MM.1S (cell line): ENCODE results near the gene PDE11A.

Experiments used
- DNase-seq: peaks from one replicate; pipeline ENCODE4 v3.0.0-alpha.2; 2015
- H2AFZ ChIP-seq: fragments of 300-600 bp; sonication (generic); 2 replicates; pipeline ENCODE4 v1.6.0; 2016; ENCODE audit warnings: antibody characterized with exemption, low read length
- H3F3A ChIP-seq: fragments of 300-600 bp; sonication (generic); 2 replicates; pipeline ENCODE4 v1.6.1; 2016; ENCODE audit warnings: mild to moderate bottlenecking, antibody characterized with exemption, low read length, moderate library complexity, mixed read lengths; ENCODE audit not compliant: insufficient read depth
- H3K27ac ChIP-seq: fragments of 300-600 bp; sonication (generic); 2 replicates; pipeline ENCODE4 v1.5.1; 2016; ENCODE audit warnings: mild to moderate bottlenecking, low read length
- H3K27me3 ChIP-seq: fragments of 300-600 bp; sonication (generic); replicated peaks from 2 replicates; pipeline ENCODE4 v1.6.0; 2016; ENCODE audit warnings: low read length; ENCODE audit not compliant: insufficient read depth
- H3K36me3 ChIP-seq: fragments of 300-600 bp; sonication (generic); replicated peaks from 2 replicates; pipeline ENCODE4 v1.6.1; 2016; ENCODE audit warnings: mild to moderate bottlenecking, low read length, mixed read lengths; ENCODE audit not compliant: insufficient read depth
- H3K4me1 ChIP-seq: fragments of 300-600 bp; sonication (generic); 2 replicates; pipeline ENCODE4 v1.6.1; 2016; ENCODE audit warnings: low read length, mixed read lengths
- H3K4me2 ChIP-seq: fragments of 300-600 bp; sonication (generic); 2 replicates; pipeline ENCODE4 v1.6.0; 2016; ENCODE audit warnings: low read depth, low read length
- H3K4me3 ChIP-seq: fragments of 300-600 bp; sonication (generic); 2 replicates; pipeline ENCODE4 v1.5.1; 2016; ENCODE audit warnings: low read length, mixed read lengths
- H3K79me2 ChIP-seq: fragments of 300-600 bp; sonication (generic); 2 replicates; pipeline ENCODE4 v1.6.1; 2016; ENCODE audit warnings: mixed run types, low read length, mixed read lengths
- H3K9ac ChIP-seq: fragments of 300-600 bp; sonication (generic); 2 replicates; pipeline ENCODE4 v1.6.1; 2016; ENCODE audit warnings: low read length, mixed read lengths
- H3K9me2 ChIP-seq: fragments of 300-600 bp; sonication (generic); replicated peaks from 2 replicates; pipeline ENCODE4 v1.6.1; 2016; ENCODE audit warnings: mild to moderate bottlenecking, low read length, mixed read lengths; ENCODE audit not compliant: insufficient read depth
- H3K9me3 ChIP-seq: fragments of 300-600 bp; sonication (generic); replicated peaks from 2 replicates; pipeline ENCODE4 v1.6.1; 2016; ENCODE audit warnings: mild to moderate bottlenecking, low read length, mixed read lengths; ENCODE audit not compliant: insufficient read depth
- H4K20me1 ChIP-seq: fragments of 300-600 bp; sonication (generic); 2 replicates; pipeline ENCODE4 v1.6.1; 2016; ENCODE audit warnings: mild to moderate bottlenecking, low read length, moderate library complexity, mixed read lengths; ENCODE audit not compliant: insufficient read depth
- EZH2 ChIP-seq: fragments of 300-600 bp; sonication (generic); optimal IDR thresholded peaks from 2 replicates; pipeline ENCODE3; 2017; ENCODE audit warnings: low read depth, mild to moderate bottlenecking, antibody characterized with exemption, low read length, mixed read lengths
- EZH2phosphoT487 ChIP-seq: fragments of 300-600 bp; sonication (generic); IDR thresholded peaks from 2 replicates; pipeline ENCODE4 v1.6.1; 2018; ENCODE audit warnings: antibody characterized with exemption, low read length
- TF ChIP-seq, protein P1 (sequence below): fragments of 300-600 bp; sonication (generic); IDR thresholded peaks from 2 replicates; pipeline ENCODE4 v1.5.1; 2016; ENCODE audit warnings: antibody characterized with exemption, low read length, mixed read lengths

Gene PDE11A

DNA sequence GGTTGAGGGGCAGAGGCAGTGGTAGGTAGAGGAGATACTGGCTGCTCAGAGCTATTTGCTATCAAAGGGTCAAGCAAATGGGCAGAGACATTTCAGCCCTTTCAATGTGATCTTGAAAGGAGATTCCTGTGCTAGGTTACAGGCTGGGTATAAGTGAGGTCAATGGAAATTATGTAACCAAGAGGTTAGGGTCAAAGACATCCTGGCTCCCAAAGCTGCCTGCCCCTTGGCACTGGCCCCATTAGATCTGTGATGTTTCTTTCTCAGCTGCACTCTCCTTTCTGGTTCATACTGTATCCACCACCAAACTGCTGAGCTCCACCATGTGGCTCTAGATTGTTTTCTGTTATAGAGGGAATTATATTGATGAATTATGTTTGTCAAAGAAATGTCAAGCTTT is 479.6 kb downstream of the PDE11A start:
- H3K4me1 ChIP-seq, result no peaks in the 10 kb centered on the region
- H3K9ac ChIP-seq, result no peak overlapping the region
- no peaks in the 10 kb centered on the region for H3K9me3 ChIP-seq
- H3K79me2 ChIP-seq, result no peaks in the 10 kb centered on the region
- no peaks in the 10 kb centered on the region for H3F3A ChIP-seq
- no peaks in the 10 kb centered on the region for H3K9me2 ChIP-seq
- no peak overlapping the region for H2AFZ ChIP-seq
- no peak for DNase-seq
- TF ChIP-seq EZH2 (no peak), EZH2phosphoT487 (no peak)
- TF ChIP-seq, protein P1, sequence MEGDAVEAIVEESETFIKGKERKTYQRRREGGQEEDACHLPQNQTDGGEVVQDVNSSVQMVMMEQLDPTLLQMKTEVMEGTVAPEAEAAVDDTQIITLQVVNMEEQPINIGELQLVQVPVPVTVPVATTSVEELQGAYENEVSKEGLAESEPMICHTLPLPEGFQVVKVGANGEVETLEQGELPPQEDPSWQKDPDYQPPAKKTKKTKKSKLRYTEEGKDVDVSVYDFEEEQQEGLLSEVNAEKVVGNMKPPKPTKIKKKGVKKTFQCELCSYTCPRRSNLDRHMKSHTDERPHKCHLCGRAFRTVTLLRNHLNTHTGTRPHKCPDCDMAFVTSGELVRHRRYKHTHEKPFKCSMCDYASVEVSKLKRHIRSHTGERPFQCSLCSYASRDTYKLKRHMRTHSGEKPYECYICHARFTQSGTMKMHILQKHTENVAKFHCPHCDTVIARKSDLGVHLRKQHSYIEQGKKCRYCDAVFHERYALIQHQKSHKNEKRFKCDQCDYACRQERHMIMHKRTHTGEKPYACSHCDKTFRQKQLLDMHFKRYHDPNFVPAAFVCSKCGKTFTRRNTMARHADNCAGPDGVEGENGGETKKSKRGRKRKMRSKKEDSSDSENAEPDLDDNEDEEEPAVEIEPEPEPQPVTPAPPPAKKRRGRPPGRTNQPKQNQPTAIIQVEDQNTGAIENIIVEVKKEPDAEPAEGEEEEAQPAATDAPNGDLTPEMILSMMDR, result no peak
- H3K4me3 ChIP-seq, result no peak overlapping the region
- no peaks in the 10 kb centered on the region for H3K27me3 ChIP-seq
- H3K4me2 ChIP-seq, result no peak overlapping the region
- no peaks in the 10 kb centered on the region for H3K36me3 ChIP-seq
- no peak overlapping the region for H3K27ac ChIP-seq
- no peaks in the 10 kb centered on the region for H4K20me1 ChIP-seq

DNA sequence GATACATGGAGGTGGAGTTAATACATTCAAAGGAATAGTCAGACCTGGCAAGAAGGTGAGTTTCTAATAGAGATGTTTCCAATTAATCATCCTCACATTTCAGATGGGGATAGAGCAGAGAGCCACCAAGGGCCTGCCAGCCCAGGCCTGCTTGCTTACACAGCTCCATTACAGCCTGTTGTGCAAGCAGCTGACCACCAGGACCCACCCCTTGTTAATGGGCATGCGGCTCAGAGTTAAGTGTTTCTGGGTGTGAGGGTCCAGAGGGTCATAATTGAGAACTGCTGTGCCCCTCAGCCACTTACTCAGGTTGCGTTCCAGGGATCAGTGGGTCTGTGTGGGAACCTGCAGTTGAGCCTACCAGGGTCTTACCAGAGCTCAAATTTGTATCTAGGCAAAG is 480.2 kb downstream of the PDE11A start:
- Histone ChIP-seq H3K4me2 (no peak overlapping the region), H3K79me2 (no peaks in the 10 kb centered on the region), H3K4me1 (no peaks in the 10 kb centered on the region), H3K9me3 (no peaks in the 10 kb centered on the region), H3K27ac (no peak overlapping the region), H3F3A (no peaks in the 10 kb centered on the region), H2AFZ (no peak overlapping the region), H3K9ac (no peak overlapping the region), H3K27me3 (no peaks in the 10 kb centered on the region), H3K36me3 (no peaks in the 10 kb centered on the region), H3K4me3 (no peak overlapping the region), H3K9me2 (no peaks in the 10 kb centered on the region), H4K20me1 (no peaks in the 10 kb centered on the region)
- no peak for DNase-seq
- no peak for TF ChIP-seq EZH2phosphoT487
- TF ChIP-seq, protein P1, result no peak
- no peak for TF ChIP-seq EZH2

DNA sequence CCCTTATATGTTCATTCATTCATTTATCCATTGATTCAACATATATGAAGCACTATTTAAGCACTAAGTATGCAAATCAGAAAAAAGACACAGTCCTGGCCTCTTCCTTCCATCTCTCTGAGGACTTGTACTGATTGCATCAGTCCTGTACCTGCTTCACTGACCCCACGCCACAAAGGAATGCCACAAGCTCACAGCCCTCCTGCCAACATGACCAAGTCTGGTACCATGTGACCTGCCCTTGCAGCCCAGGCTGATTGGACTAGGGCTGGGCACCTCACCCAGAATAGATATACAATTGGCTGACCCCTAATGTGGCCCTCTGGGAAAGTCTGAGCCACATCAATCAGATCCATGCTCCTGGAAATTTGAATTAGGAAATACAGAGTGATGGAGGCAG is 483.4 kb downstream of the PDE11A start:
- no peak overlapping the region for H3K4me3 ChIP-seq
- TF ChIP-seq, protein P1, result no peak
- no peak for TF ChIP-seq EZH2
- TF ChIP-seq EZH2phosphoT487, result no peak
- DNase-seq, result no peak
- no peak overlapping the region for H2AFZ ChIP-seq
- no peaks in the 10 kb centered on the region for H3K4me1 ChIP-seq
- H3K9me2 ChIP-seq, result no peaks in the 10 kb centered on the region
- no peaks in the 10 kb centered on the region for H3F3A ChIP-seq
- no peaks in the 10 kb centered on the region for H3K36me3 ChIP-seq
- H3K9me3 ChIP-seq, result no peaks in the 10 kb centered on the region
- no peak overlapping the region for H3K4me2 ChIP-seq
- H4K20me1 ChIP-seq, result no peaks in the 10 kb centered on the region
- H3K79me2 ChIP-seq, result no peaks in the 10 kb centered on the region
- no peak overlapping the region for H3K9ac ChIP-seq
- H3K27me3 ChIP-seq, result no peaks in the 10 kb centered on the region
- H3K27ac ChIP-seq, result no peak overlapping the region
